OCI-LY1 (cell line): ENCODE results near the gene ZBTB22.
A peak's percentile ranks its signal among the peaks of the same experiment; 100 is the strongest.

Experiments used
- H2AFZ ChIP-seq: fragments of 200-600 bp; sonication (generic), shearing (Covaris generic); 2 replicates; pipeline ENCODE4 v1.6.0; 2014; ENCODE audit warnings: antibody characterized with exemption, mild to moderate bottlenecking, low read length
- H3F3A ChIP-seq: fragments of 200-600 bp; sonication (generic), shearing (Covaris generic); 2 replicates; pipeline ENCODE4 v1.6.0; 2014; ENCODE audit warnings: mild to moderate bottlenecking, antibody characterized with exemption, low read length, moderate library complexity; ENCODE audit not compliant: insufficient read depth
- H3K27ac ChIP-seq: fragments of 200-600 bp; sonication (generic); 2 replicates; pipeline ENCODE4 v1.5.1; 2014; ENCODE audit warnings: low read length, mixed run types, mild to moderate bottlenecking, low read depth; ENCODE audit not compliant: poor library complexity, severe bottlenecking
- H3K27me3 ChIP-seq: fragments of 200-600 bp; sonication (generic); 2 replicates; pipeline ENCODE4 v1.6.0; 2014; ENCODE audit warnings: antibody characterized with exemption, mild to moderate bottlenecking, low read length, moderate library complexity; ENCODE audit not compliant: insufficient read depth
- H3K36me3 ChIP-seq: fragments of 200-600 bp; sonication (generic); 2 replicates; pipeline ENCODE4 v1.6.1; 2014; ENCODE audit warnings: mild to moderate bottlenecking, antibody characterized with exemption, low read length, moderate library complexity, mixed read lengths; ENCODE audit not compliant: insufficient read depth
- H3K4me1 ChIP-seq: fragments of 200-600 bp; sonication (generic); 2 replicates; pipeline ENCODE4 v1.5.1; 2014; ENCODE audit warnings: mild to moderate bottlenecking, low read length, moderate library complexity; ENCODE audit not compliant: insufficient read depth, severe bottlenecking
- H3K4me2 ChIP-seq: fragments of 200-600 bp; sonication (generic), shearing (Covaris generic); 2 replicates; pipeline ENCODE4 v1.6.1; 2014; ENCODE audit warnings: low read length
- H3K4me3 ChIP-seq: fragments of 200-600 bp; sonication (generic); 2 replicates; pipeline ENCODE4 v1.5.1; 2014; ENCODE audit warnings: low read length, low read depth, mild to moderate bottlenecking, mixed read lengths; ENCODE audit not compliant: poor library complexity, severe bottlenecking
- H3K79me2 ChIP-seq: fragments of 200-600 bp; shearing (Covaris generic); 2 replicates; pipeline ENCODE4 v1.6.1; 2016; ENCODE audit warnings: mixed run types, low read length, mixed read lengths; ENCODE audit not compliant: insufficient read depth
- H3K9ac ChIP-seq: fragments of 200-600 bp; sonication (generic), shearing (Covaris generic); 2 replicates; pipeline ENCODE4 v1.6.1; 2014; ENCODE audit warnings: mild to moderate bottlenecking, low read length, mixed read lengths
- H3K9me2 ChIP-seq: fragments of 200-600 bp; sonication (generic), shearing (Covaris generic); 2 replicates; pipeline ENCODE4 v1.6.1; 2014; ENCODE audit warnings: low read depth, mild to moderate bottlenecking, low read length, mixed read lengths
- H3K9me3 ChIP-seq: fragments of 200-600 bp; shearing (Covaris generic); 2 replicates; pipeline ENCODE4 v1.6.1; 2014; ENCODE audit warnings: low read length, mixed read lengths
- H4K20me1 ChIP-seq: fragments of 200-600 bp; sonication (generic), shearing (Covaris generic); 2 replicates; pipeline ENCODE4 v1.6.0; 2016; ENCODE audit warnings: mild to moderate bottlenecking, low read length; ENCODE audit not compliant: insufficient read depth
- EZH2 ChIP-seq: fragments of 200-600 bp; sonication (generic), shearing (Covaris generic); IDR thresholded peaks from 2 replicates; pipeline ENCODE4 v1.8.0; 2017; ENCODE audit warnings: borderline replicate concordance, mixed run types, mild to moderate bottlenecking, antibody characterized with exemption, low read length, moderate library complexity, mixed read lengths
- TF ChIP-seq, protein P1 (sequence below): fragments of 200-600 bp; sonication (generic), shearing (Covaris generic); IDR thresholded peaks from 2 replicates; pipeline ENCODE4 v1.5.1; 2017; ENCODE audit warnings: mild to moderate bottlenecking, antibody characterized with exemption, low read length, moderate library complexity, mixed read lengths

The ZBTB22 gene

DNA sequence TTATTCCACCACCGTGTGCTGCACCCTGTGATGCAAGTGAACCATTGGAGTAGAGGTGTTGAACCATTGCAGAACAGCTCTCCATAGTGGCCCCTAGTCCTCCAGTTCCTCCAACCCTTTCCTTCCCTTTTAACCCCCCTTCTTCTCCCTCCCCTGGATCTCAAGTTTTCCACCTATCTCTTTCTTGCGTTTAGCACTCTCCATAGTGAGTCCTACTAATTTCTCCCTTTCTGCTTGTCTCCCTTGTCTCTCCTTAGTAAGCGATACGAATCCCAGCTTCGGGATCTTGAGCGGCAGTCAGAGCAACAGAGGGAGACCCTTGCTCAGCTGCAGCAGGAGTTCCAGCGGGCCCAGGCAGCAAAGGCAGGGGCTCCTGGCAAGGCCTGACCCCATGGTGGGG is 27.1 kb downstream of the ZBTB22 start:
- H3K4me1 ChIP-seq, result peaks cover 24% of the 10 kb centered on the region
- peaks cover 17% of the 10 kb centered on the region for H3K79me2 ChIP-seq

DNA sequence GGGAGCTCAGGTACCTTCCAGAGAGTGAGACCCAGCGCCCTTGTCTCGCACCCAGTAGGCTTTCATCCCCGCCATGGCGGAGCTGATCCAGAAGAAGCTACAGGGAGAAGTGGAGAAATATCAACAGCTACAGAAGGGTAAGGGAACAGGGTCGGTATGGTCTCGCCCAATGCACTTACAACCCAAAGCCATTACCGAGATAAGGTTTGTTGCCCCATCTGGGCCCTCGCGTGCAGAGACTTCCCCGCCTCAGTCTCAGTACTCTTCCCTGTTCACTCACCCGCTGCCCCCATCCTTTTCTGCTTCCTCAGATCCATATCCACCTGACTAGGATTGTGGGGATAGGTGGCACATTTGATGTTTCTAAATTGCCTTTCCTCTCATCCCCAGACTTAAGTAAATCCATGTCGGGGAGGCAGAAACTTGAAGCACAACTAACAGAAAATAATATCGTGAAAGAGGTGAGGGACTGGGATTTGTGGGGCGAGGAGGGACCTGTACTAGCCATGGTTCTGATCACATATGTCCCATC is 27.7 kb downstream of the ZBTB22 start:
- H3K36me3 ChIP-seq, result peaks cover 49% of the 10 kb centered on the region
- H3K4me3 ChIP-seq, result peak overlapping the region; percentile 98
- no peaks in the 10 kb centered on the region for H4K20me1 ChIP-seq
- no peaks in the 10 kb centered on the region for H3F3A ChIP-seq
- no peaks in the 10 kb centered on the region for H3K9me3 ChIP-seq
- H3K4me2 ChIP-seq, result peak overlapping the region; percentile 89
- TF ChIP-seq EZH2, result no peak
- TF ChIP-seq, protein P1, sequence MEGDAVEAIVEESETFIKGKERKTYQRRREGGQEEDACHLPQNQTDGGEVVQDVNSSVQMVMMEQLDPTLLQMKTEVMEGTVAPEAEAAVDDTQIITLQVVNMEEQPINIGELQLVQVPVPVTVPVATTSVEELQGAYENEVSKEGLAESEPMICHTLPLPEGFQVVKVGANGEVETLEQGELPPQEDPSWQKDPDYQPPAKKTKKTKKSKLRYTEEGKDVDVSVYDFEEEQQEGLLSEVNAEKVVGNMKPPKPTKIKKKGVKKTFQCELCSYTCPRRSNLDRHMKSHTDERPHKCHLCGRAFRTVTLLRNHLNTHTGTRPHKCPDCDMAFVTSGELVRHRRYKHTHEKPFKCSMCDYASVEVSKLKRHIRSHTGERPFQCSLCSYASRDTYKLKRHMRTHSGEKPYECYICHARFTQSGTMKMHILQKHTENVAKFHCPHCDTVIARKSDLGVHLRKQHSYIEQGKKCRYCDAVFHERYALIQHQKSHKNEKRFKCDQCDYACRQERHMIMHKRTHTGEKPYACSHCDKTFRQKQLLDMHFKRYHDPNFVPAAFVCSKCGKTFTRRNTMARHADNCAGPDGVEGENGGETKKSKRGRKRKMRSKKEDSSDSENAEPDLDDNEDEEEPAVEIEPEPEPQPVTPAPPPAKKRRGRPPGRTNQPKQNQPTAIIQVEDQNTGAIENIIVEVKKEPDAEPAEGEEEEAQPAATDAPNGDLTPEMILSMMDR, result no peak
- H2AFZ ChIP-seq, result no peak overlapping the region
- peaks cover 24% of the 10 kb centered on the region for H3K4me1 ChIP-seq
- peak overlapping the region; percentile 34 for H3K27ac ChIP-seq
- peaks cover 17% of the 10 kb centered on the region for H3K79me2 ChIP-seq
- no peaks in the 10 kb centered on the region for H3K27me3 ChIP-seq
- H3K9me2 ChIP-seq, result no peaks in the 10 kb centered on the region
- peak overlapping the region; percentile 95 for H3K9ac ChIP-seq

More for the DNA sequence above, 27.1 kb downstream of the ZBTB22 start:
- Histone ChIP-seq H3F3A (no peaks in the 10 kb centered on the region), H3K4me2 (peak overlapping the region; percentile 89), H3K36me3 (peaks cover 47% of the 10 kb centered on the region), H3K9me2 (no peaks in the 10 kb centered on the region), H2AFZ (no peak overlapping the region), H3K9me3 (no peaks in the 10 kb centered on the region), H3K27ac (no peak overlapping the region), H3K27me3 (no peaks in the 10 kb centered on the region), H3K4me3 (peak overlapping the region; percentile 98), H4K20me1 (no peaks in the 10 kb centered on the region), H3K9ac (peak overlapping the region; percentile 95)
- no peak for TF ChIP-seq EZH2
- TF ChIP-seq, protein P1, result no peak

DNA sequence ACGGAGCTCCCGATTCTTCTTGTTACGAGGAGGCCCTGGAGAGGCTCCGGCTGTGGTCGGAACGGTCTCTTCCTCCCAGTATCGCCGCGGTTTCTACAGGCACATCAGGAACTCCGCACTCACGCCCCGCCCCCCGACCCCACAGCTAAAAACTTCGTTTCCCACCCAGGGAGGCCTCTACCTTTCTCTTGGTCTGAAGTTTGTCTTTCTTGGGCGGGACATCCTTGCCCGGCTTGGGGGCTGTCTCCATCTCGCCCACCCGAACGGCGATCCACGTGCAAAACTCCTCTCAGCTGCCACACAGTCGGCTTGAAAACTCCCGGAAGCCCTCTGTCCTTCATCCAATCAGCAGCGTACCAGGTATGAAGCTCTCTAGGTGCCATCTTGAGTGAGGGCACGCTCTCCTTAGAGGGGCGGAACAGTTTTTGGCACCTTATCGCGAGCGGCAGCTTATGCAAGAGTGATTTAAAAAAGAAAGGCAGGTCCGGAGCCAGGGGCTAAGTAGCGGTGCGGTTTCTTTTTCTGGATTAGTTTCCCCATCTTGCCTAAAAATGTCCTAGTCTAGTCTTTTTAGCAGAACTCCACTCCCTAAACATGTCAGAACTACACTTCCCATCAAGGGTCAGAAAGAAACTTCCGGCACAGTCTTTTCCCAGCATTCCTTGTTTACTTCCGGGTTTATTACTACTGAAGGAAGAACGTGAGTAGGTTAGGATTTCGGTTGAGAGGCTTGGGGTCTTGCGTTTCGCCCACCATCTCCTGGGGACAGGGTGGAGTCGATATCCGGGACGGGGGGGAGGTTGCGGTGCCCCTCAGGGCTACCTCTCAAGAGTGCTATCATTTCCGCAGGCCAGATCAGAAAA is 28.4 kb downstream of the ZBTB22 start, which contains the start of the genes PFDN6 and WDR46:
Gene PFDN6 (plus strand): TSS at position 681 of the 863 bp plus-strand sequence. CDS start 256 bp downstream, outside the sequence.
Gene WDR46 (minus strand): TSS at position 319 of the 863 bp plus-strand sequence. CDS start 69 bp downstream, at position 250.
- H3K4me1 ChIP-seq, result peaks cover 24% of the 10 kb centered on the region
- H2AFZ ChIP-seq, result 0 out of 2 replicates have a peak within 1 kb of the TSS, but pooled peaks have one; percentile 73
- no peak for TF ChIP-seq EZH2
- TF ChIP-seq, protein P1, result no peak
- peak within 1 kb of the TSS; percentile 98 for H3K4me3 ChIP-seq
- peak within 1 kb of the TSS; percentile 34 for H3K27ac ChIP-seq
- peak within 1 kb of the TSS; percentile 89 for H3K4me2 ChIP-seq
- no peaks in the 10 kb centered on the region for H4K20me1 ChIP-seq
- peak within 1 kb of the TSS; percentile 95 for H3K9ac ChIP-seq
- no peaks in the 10 kb centered on the region for H3K27me3 ChIP-seq
- H3K79me2 ChIP-seq, result peaks cover 17% of the 10 kb centered on the region
- H3K36me3 ChIP-seq, result peaks cover 56% of the 10 kb centered on the region
- H3K9me3 ChIP-seq, result no peaks in the 10 kb centered on the region
- no peaks in the 10 kb centered on the region; the same call in 1 of the 2 replicates for H3F3A ChIP-seq
- H3K9me2 ChIP-seq, result no peaks in the 10 kb centered on the region
